Neural cell (in vitro differentiated cells): Measurements from ENCODE around the gene TRAPPC2B. TPM values are rescaled to one million over a fixed set of nuclear protein-coding genes. Genes with fewer than 3 reads are reported as not detected.

Experiments
- H2AFZ ChIP-seq: fragments of 200-600, 300-800 bp; sonication (generic), shearing (Covaris generic); 2 replicates; pipeline ENCODE4 v1.6.0; 2014; ENCODE audit warnings: low read depth, mild to moderate bottlenecking, antibody characterized with exemption, low read length, moderate library complexity
- H3F3A ChIP-seq: fragments of 200-600 bp; shearing (Covaris generic); 2 replicates; pipeline ENCODE4 v1.6.1; 2016; ENCODE audit warnings: mild to moderate bottlenecking, moderate library complexity, mixed read lengths, antibody characterized with exemption, low read length; ENCODE audit not compliant: insufficient read depth, poor library complexity, severe bottlenecking
- H3K27ac ChIP-seq: fragments of 200-600, 300-800 bp; sonication (generic), shearing (Covaris generic); 2 replicates; pipeline ENCODE4 v1.5.1; 2014; ENCODE audit warnings: mild to moderate bottlenecking, low read length, moderate library complexity
- H3K27me3 ChIP-seq: fragments of 300-800, 200-600 bp; sonication (generic), shearing (Covaris generic); 2 replicates; pipeline ENCODE4 v1.6.0; 2014; ENCODE audit warnings: mild to moderate bottlenecking, low read depth, low read length, moderate library complexity; ENCODE audit not compliant: insufficient read depth
- H3K36me3 ChIP-seq: fragments of 300-800, 200-600 bp; sonication (generic), shearing (Covaris generic); 2 replicates; pipeline ENCODE4 v1.5.1; 2014; ENCODE audit warnings: mild to moderate bottlenecking, antibody characterized with exemption, low read length, moderate library complexity; ENCODE audit not compliant: insufficient read depth
- H3K4me2 ChIP-seq: fragments of 300-800, 200-600 bp; sonication (generic), shearing (Covaris generic); 2 replicates; pipeline ENCODE4 v1.6.0; 2014; ENCODE audit warnings: mild to moderate bottlenecking, low read length
- H3K4me3 ChIP-seq: fragments of 300-800, 200-600 bp; sonication (generic), shearing (Covaris generic); 2 replicates; pipeline ENCODE4 v1.5.1; 2014; ENCODE audit warnings: mild to moderate bottlenecking, low read length, moderate library complexity
- H3K79me2 ChIP-seq: fragments of 200-600 bp; shearing (Covaris generic); replicated peaks from 2 replicates; pipeline ENCODE4 v1.6.0; 2014; ENCODE audit warnings: mild to moderate bottlenecking, low read length, moderate library complexity; ENCODE audit not compliant: insufficient read depth
- H3K9ac ChIP-seq: fragments of 300-800, 200-600 bp; sonication (generic), shearing (Covaris generic); 2 replicates; pipeline ENCODE4 v1.6.1; 2016; ENCODE audit warnings: mild to moderate bottlenecking, low read length, mixed read lengths
- H3K9me2 ChIP-seq: fragments of 200-600 bp; shearing (Covaris generic); 2 replicates; pipeline ENCODE4 v1.6.1; 2016; ENCODE audit warnings: mild to moderate bottlenecking, low read length, mixed read lengths; ENCODE audit not compliant: insufficient read depth
- H3K9me3 ChIP-seq: fragments of 200-600, 300-800 bp; sonication (generic), shearing (Covaris generic); 2 replicates; pipeline ENCODE4 v1.6.1; 2016; ENCODE audit warnings: mild to moderate bottlenecking, mixed run types, low read length, moderate library complexity, mixed read lengths
- H4K20me1 ChIP-seq: fragments of 200-600 bp; shearing (Covaris generic); 2 replicates; pipeline ENCODE4 v1.6.1; 2016; ENCODE audit warnings: mild to moderate bottlenecking, mixed run types; ENCODE audit not compliant: insufficient read depth
- EP300 ChIP-seq: fragments of 450-650 bp; conservative IDR thresholded peaks from 2 replicates; pipeline ENCODE4 v1.6.1; 2014; ENCODE audit warnings: antibody characterized with exemption, mild to moderate bottlenecking, moderate library complexity; ENCODE audit not compliant: poor library complexity, severe bottlenecking
- EZH2 ChIP-seq: fragments of 200-600, 300-800 bp; shearing (Covaris generic), sonication (generic); IDR thresholded peaks from 2 replicates; pipeline ENCODE4 v1.6.1; 2014; ENCODE audit warnings: antibody characterized with exemption, low read length, borderline replicate concordance, mild to moderate bottlenecking; ENCODE audit not compliant: insufficient read depth, poor library complexity, severe bottlenecking
- MXI1 ChIP-seq: fragments of 450-650 bp; conservative IDR thresholded peaks from 2 replicates; pipeline ENCODE4 v1.6.1; 2014; ENCODE audit warnings: antibody characterized with exemption, mild to moderate bottlenecking; ENCODE audit not compliant: poor library complexity, severe bottlenecking
- POLR2AphosphoS5 ChIP-seq: IDR thresholded peaks from 2 replicates; pipeline ENCODE4 v1.6.1; 2012
- RAD21 ChIP-seq: fragments of 450-650 bp; conservative IDR thresholded peaks from 2 replicates; pipeline ENCODE4 v1.6.1; 2014; ENCODE audit warnings: antibody characterized with exemption, mild to moderate bottlenecking, moderate library complexity
- SMC3 ChIP-seq: fragments of 450-650 bp; conservative IDR thresholded peaks from 2 replicates; pipeline ENCODE4 v1.6.1; 2014; ENCODE audit warnings: antibody characterized with exemption, mild to moderate bottlenecking, moderate library complexity; ENCODE audit not compliant: poor library complexity
- TAF1 ChIP-seq: IDR thresholded peaks from 2 replicates; pipeline ENCODE4 v1.6.1; 2012; ENCODE audit warnings: low read depth
- polyA plus RNA-seq: library from polyadenylated mRNA; depleted of rRNA; stranded (reverse); fragments of >200 nt; gene quantifications from 2 replicates; pipeline ENCODE4 v1.2.3, GENCODE V29; 2014
- TF ChIP-seq, protein P1 (sequence below): IDR thresholded peaks from 2 replicates; pipeline ENCODE4 v1.6.1; 2012; ENCODE audit warnings: borderline replicate concordance
- TF ChIP-seq, protein P2 (sequence below): fragments of 450-650 bp; IDR thresholded peaks from 2 replicates; pipeline ENCODE4 v1.5.1; 2014; ENCODE audit warnings: antibody characterized with exemption, mild to moderate bottlenecking, moderate library complexity; ENCODE audit not compliant: poor library complexity, severe bottlenecking

Gene TRAPPC2B
- polyA plus RNA-seq, 1 donor from 2014 or later = 42.6 TPM

- H3K4me2 ChIP-seq = no peak overlapping the region
- no peaks in the 10 kb centered on the region for H3K36me3 ChIP-seq
Observed at GRCh38 chr19:57406516-57407123, 43.3 kb downstream of the TRAPPC2B start.

GRCh38 chr19:57410877-57411671 lies 47.7 kb downstream of the TRAPPC2B start, which contains the start of gene ZNF17:
Gene ZNF17, plus strand, starts transcription at chr19:57411161. Its CDS starts 2,455 bp downstream, at chr19:57413616.
- H3K27ac ChIP-seq = peak within 1 kb of the TSS; percentile 88
- no peaks in the 10 kb centered on the region for H3F3A ChIP-seq
- H3K36me3 ChIP-seq = peaks cover 8% of the 10 kb centered on the region
- no peaks in the 10 kb centered on the region for H3K27me3 ChIP-seq
- peak within 1 kb of the TSS; percentile 58 for H2AFZ ChIP-seq
- H4K20me1 ChIP-seq = no peaks in the 10 kb centered on the region
- peaks cover 23% of the 10 kb centered on the region for H3K79me2 ChIP-seq
- no peaks in the 10 kb centered on the region for H3K9me2 ChIP-seq
- H3K4me3 ChIP-seq = peak within 1 kb of the TSS; percentile 100
- peak within 1 kb of the TSS; percentile 88 for H3K9ac ChIP-seq
- no peaks in the 10 kb centered on the region for H3K9me3 ChIP-seq
- H3K4me2 ChIP-seq = peak within 1 kb of the TSS; percentile 81
- no peak for TF ChIP-seq RAD21
- peak; percentile 94 for TF ChIP-seq POLR2AphosphoS5
- TF ChIP-seq MXI1 = peak; percentile 92
- TF ChIP-seq EP300 = no peak
- TF ChIP-seq, protein P1, sequence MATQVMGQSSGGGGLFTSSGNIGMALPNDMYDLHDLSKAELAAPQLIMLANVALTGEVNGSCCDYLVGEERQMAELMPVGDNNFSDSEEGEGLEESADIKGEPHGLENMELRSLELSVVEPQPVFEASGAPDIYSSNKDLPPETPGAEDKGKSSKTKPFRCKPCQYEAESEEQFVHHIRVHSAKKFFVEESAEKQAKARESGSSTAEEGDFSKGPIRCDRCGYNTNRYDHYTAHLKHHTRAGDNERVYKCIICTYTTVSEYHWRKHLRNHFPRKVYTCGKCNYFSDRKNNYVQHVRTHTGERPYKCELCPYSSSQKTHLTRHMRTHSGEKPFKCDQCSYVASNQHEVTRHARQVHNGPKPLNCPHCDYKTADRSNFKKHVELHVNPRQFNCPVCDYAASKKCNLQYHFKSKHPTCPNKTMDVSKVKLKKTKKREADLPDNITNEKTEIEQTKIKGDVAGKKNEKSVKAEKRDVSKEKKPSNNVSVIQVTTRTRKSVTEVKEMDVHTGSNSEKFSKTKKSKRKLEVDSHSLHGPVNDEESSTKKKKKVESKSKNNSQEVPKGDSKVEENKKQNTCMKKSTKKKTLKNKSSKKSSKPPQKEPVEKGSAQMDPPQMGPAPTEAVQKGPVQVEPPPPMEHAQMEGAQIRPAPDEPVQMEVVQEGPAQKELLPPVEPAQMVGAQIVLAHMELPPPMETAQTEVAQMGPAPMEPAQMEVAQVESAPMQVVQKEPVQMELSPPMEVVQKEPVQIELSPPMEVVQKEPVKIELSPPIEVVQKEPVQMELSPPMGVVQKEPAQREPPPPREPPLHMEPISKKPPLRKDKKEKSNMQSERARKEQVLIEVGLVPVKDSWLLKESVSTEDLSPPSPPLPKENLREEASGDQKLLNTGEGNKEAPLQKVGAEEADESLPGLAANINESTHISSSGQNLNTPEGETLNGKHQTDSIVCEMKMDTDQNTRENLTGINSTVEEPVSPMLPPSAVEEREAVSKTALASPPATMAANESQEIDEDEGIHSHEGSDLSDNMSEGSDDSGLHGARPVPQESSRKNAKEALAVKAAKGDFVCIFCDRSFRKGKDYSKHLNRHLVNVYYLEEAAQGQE = peak; percentile 86
- TF ChIP-seq SMC3 = peak; percentile 53
- TF ChIP-seq TAF1 = peak; percentile 69
- TF ChIP-seq EZH2 = no peak
- TF ChIP-seq, protein P2, sequence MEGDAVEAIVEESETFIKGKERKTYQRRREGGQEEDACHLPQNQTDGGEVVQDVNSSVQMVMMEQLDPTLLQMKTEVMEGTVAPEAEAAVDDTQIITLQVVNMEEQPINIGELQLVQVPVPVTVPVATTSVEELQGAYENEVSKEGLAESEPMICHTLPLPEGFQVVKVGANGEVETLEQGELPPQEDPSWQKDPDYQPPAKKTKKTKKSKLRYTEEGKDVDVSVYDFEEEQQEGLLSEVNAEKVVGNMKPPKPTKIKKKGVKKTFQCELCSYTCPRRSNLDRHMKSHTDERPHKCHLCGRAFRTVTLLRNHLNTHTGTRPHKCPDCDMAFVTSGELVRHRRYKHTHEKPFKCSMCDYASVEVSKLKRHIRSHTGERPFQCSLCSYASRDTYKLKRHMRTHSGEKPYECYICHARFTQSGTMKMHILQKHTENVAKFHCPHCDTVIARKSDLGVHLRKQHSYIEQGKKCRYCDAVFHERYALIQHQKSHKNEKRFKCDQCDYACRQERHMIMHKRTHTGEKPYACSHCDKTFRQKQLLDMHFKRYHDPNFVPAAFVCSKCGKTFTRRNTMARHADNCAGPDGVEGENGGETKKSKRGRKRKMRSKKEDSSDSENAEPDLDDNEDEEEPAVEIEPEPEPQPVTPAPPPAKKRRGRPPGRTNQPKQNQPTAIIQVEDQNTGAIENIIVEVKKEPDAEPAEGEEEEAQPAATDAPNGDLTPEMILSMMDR = no peak

More at GRCh38 chr19:57406516-57407123, 43.3 kb downstream of the TRAPPC2B start:
- no peaks in the 10 kb centered on the region for H3K27me3 ChIP-seq
- no peaks in the 10 kb centered on the region for H4K20me1 ChIP-seq
- H3K79me2 ChIP-seq = no peaks in the 10 kb centered on the region
- TF ChIP-seq, protein P2 = peak; percentile 75
- peak; percentile 26 for TF ChIP-seq MXI1
- TF ChIP-seq SMC3 = peak; percentile 75
- peak; percentile 76 for TF ChIP-seq RAD21
- TF ChIP-seq, protein P1 = no peak
- TF ChIP-seq EZH2 = no peak
- H3K9me3 ChIP-seq = no peaks in the 10 kb centered on the region
- H3K9me2 ChIP-seq = no peaks in the 10 kb centered on the region
- H3F3A ChIP-seq = no peaks in the 10 kb centered on the region
- no peak overlapping the region for H3K4me3 ChIP-seq
- H3K27ac ChIP-seq = no peak overlapping the region
- no peak overlapping the region for H2AFZ ChIP-seq
- no peak overlapping the region for H3K9ac ChIP-seq
